GM18867 (cell line): Measurements from ENCODE around the gene NFAM1.
A peak's percentile ranks its signal among the peaks of the same experiment; 100 is the strongest.

Source experiments
- ATAC-seq: cut with Tn5 transposase; IDR thresholded peaks from one replicate; pipeline ENCODE4 v1.9.1; 2021; ENCODE audit warnings: mild to moderate bottlenecking, moderate library complexity; ENCODE audit not compliant: unreplicated experiment

NFAM1 gene

DNA sequence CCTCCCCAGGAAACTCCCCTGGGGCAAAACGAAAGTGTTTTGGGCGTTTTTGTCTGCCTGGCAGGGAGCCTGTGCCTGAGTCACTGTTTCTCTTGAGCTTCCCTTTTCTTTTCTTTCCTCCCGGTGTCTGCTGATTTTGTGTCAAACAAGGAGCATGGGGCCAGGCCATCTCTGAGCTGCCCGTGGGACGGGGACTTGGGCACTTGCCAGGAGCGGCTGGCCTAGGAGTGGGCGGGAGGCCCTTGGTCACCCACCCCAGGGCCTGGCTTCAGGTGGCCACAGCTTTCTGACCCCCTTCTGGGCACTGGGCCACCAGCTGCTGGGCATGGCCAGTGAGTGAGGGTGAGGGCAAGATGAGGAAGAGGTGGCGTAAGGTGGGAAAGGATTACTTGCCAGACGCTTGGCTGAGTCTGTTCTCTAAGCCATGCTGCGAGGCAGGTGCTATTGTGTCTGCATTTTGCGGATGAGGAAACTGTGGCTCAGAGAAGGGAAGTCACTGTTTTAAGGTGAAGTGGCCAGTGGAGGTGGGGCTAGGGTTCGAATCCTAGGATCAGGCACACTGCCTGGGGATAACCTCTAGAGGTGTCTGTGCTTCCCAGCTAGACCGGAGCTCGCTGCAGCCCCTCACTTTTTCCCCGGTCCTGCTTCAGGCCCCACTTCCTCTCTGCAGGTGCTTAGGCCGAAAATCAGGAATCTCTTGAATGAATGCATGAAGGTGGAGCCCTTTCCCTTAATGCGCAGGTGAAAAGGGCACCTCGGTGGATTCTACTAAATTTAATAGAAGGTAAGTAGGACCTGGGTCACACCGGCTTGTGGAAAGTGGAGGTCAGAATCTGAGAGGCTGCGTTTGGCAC lies 7.8 kb upstream of the NFAM1 start:
- ATAC-seq: no peak

DNA sequence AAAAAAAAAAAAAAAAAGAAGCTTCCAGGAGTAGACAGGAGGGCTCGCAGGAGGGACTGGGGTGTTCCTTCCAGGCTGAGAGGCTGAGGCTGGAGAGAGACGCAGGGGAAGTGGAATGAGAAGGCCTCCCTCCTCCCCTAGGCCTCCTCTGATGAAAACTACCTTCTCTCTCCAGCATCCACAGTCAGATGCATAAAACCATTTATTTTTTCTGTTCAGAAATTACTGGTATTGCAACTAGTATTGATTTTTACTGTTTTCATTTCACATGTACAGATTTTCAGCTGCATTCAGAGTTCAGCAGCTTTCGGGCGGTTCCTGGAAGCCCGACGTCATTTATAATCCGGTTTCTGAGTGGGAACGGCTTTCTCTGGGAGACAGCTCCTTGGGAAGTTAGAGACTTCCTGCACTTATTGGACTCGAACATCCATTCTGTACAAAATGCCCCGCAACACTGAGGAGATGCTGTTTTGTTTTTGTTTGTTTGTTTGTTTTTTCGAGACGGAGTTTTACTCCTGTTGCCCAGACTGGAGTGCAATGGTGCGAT lies 6.9 kb upstream of the NFAM1 start:
- no peak for ATAC-seq

DNA sequence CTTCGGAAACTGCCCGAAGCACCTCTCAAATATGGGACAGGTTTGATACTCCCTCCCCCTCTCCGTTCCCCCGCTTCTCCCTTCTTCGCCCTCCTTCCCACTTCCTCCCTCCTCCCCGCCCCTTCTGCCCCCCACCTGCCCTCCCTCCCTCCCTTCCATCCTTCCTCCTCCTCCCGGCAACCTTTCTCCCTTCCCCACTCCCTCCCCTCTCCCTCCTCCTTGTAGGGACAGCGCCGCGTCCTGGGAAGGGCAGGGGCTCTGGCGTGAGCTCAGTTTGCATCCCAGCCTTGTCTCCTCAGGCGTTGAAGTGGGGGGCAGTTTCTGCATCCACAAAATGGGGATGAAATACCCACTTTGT lies 6.1 kb upstream of the NFAM1 start:
- no peak for ATAC-seq

DNA sequence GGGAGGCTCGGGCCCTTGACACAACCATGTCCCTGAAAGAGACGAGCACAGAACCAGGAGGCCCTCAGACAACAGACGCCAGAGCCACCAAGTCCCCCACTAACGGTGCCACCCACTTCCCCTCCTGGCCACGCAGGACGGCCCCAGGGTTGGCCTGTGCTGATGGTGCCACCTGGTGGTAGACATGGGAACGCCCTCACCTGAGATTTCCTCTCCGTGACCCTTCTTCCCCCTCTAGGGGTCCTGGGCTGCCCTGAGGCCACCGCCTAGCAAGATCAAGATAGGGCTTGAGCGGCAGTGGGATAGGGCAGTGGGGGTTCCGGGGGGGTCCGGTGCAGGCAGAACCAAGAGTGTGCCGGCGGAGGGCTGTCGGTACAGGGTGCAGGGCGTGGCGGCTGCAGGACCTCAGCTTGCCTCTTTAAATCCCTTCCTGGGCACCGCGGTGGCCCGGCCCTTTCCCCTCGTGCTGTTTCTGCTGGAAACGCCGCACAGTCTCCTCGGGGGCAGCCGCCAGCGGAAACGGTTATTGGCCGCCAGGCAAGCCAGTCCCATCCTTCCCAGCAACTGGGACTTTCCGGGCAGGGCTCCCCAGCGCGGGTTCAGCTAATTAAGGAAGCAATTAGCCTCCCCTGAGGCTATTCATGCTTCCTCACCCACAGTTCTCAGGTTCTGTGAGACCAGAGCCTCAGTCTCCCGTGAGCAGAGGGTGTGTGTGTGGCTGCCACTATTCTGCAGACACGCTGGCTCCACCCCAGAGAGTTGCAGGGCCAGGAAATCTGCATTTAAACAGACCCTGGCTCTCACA lies 5.5 kb upstream of the NFAM1 start:
- ATAC-seq: peak; percentile 70

DNA sequence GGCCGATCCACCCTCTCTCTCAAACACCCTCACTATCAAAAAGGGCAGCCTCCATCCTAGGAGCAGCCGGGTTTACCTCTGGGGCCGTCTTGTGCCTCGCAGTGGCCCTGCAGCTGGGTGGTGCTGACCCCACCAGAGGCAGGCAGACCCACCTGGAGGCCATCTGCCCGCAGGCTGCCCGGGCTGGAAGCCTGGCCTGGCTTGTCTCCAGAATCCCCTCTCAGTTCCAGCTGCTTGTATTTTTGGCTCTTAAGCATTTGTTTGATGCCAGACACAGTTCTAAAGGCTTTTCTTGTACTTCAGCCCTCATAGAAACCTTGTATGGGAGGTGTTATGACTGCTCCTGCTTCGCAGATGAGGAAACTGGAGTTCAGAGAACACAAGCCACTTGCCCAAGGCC lies 4.2 kb upstream of the NFAM1 start:
- ATAC-seq: no peak

DNA sequence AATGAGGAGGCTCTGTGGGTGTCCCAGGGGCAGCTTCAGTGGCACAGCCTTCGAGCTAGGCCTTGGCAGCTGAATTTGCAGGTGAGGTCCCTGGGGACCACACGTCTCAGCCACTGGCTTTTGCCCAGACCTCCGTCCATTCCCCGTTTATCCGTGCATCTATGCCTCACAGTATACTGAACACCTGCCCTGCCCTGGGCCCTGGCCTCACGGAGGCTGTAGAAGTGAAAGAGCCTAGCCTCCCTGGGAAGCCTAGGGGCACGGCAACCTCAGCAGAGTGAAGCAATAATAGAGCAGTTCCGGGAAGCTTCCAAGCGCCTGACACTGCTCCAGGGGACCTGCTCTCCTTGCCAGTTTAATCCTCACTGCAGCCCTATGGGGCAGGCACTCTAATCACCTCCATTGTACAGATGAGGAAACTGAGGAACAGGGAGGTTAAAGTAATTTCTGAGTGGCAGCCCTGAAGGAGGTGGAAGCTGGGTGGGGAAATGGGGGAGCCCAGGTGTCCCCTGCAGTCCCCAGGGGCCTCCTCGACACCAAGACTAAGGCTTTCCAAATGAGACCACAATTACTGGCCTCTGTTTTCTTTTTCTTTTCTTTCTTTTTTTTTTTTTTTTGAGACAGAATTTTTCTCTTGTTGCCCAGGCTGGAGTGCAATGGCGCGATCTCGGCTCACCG lies 2.7 kb upstream of the NFAM1 start:
- ATAC-seq: no peak

DNA sequence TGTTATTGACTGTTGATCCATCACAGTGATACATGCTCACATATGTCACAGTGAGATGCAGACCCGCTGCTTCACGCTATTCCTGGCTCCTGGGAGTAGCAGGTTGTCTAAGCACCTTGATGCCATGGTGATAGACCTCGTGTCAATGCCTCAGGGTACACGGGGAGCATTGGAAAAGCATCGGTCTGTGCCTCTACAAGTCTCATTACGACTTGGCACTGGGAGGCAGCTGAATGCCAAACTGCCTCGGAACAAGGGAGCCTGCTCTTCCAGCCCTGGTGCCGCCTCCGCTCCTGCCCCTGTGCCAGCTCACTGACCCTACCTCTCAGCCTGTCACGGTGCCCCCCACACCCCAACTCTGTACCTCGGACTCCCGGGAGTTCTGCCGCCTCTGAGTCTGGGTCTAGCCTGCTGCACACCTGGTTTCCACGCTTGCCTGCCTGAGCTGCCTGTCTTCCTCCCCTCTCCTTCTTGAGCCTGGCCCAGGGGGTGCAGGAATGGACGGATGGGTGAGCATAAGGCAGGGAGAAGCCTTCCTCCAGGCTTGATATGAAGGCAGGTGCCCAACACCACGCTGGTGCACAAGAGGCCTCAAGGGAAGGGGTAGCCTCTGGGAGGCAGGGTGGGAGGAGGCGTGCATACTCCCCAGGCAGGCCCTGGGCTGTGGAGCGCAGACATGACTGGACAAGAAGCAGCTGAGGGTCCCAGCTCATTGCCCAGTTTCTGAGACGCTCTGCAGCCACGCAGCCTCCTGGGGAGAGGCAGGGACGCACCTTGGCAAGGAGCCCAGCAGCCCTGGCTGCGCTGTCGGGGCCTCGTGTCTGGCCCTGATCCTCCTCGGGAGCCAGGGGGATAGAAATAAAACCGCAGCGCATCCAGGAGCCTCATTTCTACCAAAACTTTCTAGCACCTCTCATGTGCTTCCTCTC lies 1.8 kb upstream of the NFAM1 start:
- no peak for ATAC-seq

DNA sequence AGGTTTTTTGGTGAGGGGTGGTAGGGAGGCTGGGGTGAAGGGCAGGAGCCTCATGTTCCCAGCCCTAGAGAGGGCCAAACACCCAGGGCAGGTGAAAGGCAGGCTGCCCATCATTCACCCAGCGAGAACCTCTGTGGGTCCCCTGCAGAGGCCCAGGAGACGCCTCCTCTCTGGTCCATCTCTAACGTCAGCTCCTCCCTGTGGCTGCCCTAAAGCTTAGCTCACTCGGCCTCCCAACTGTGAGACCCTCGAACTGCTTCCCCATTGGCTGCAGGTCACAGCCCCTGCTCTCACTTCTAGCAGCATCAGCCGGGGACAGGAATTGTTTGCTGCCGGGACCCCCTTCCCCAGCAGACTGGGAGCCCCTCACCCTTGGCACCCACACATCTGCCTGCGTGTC lies 615 bp upstream of the NFAM1 start:
- no peak for ATAC-seq

DNA sequence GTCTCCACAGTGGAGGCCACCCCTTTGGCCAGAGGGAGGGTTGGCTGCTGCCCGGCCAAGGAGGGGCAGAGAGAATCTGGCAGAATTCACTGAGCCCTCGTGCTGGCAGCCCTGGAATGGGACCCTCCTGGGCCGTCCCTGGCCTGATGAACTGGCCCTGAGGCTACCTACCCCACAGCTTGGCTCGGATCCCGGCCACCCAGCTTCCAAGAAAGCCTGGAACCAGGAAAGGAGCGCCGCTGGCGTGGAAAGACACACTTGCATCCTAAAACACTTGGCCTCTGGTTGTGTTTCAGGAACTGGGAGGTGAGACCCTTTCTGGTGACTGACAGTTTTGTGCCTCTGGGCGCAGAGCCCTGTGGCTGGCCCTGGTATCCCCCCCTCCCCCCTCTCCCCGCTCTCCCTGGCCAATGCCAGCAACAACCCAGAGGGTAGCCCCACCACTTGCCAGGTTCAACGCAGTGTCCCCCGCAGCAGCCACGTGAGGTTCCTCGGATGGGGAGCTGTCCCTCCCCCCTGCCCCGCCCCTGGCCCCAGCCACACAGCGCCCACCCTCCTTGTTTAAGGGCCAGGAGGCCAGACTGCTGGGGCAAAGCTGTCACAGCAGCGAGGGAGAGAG lies 693 bp downstream of the NFAM1 start:
- no peak for ATAC-seq

DNA sequence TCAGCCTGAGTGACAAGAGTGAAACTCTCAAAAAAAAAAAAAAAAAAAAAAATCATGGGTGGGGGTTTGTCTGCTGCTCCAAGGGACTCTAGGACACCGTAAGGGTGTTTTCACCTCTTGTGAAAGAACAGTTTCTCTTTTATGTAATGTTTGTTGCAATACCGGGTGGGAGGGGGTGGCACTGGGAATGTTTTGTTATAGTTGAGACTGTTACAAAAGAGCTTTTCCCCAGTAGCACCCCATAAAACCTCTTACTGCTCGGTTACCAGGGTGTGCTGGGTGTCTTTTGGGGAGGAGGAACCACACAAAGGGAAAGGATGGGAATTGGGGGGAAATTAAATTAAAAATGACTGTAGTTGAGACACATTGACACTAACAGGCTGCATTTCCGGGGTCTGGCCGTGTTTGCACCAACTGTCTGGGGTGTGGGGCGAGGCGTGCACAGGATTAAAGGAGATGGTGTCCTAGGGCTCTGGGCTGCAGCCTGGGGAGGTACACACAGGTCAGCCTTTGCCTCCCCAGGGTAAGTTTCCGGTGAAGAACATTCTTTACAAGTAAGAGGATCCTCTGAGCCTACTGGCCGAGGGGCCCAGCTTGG lies 1.6 kb downstream of the NFAM1 start:
- ATAC-seq: no peak

DNA sequence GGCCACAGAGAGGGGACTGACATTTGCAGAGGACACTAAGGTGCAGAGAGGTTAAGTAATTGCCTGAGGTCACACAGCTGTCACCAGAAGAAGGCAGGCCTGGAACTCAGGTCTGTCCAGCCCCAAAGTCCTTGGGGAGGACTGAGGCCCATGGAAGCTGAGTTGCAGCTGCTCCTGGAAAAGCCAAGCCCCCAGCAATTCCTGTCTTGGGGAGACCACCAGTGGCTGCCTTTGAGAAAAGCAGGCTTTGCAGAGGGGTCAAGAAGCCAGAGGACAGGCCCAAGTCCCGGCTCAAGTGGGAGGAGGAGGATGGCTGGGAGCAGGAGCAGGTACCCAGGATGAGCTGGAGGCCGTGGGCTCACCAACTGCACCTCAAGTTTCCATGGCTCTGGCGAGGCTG lies 3.4 kb downstream of the NFAM1 start:
- no peak for ATAC-seq

DNA sequence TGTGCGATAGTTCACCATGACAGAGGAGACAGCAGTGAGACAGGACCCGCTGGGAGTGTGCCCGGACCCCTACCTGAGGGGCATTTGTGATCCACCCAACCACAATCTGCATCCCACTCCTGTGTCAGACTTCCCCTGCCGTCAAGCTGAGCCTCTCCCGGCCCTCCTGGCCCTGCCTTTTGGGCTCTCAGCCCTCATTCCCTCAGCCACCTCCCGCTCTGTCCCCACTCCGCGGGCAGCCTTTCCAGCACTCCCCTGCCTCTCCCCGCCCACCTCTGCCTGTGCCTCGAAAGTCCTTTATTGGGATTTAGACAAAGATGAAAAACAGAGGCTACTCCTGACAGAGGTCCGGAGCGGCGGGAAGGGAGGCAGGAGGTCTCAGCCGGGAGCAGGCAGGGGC lies 4.2 kb downstream of the NFAM1 start:
- ATAC-seq: no peak

DNA sequence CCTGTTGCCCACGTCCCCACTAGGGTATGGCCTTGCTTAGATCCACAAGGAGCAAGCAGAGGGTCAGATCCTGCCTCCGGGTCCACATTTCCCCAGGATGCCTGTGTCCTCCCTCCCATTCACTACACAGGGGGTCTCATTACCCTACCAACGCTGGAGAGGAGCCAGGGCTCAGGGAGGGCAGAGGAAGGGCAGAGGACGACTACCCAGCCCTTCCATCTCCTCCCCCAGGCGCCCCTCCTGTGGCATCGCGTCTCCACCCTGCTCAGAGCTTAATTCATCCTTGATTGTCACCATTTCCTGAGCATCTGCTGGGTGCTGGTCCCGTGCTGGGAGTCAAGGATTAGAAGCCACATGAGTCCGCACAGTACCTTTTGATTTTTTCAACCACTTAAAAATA lies 5.0 kb downstream of the NFAM1 start:
- ATAC-seq: no peak

DNA sequence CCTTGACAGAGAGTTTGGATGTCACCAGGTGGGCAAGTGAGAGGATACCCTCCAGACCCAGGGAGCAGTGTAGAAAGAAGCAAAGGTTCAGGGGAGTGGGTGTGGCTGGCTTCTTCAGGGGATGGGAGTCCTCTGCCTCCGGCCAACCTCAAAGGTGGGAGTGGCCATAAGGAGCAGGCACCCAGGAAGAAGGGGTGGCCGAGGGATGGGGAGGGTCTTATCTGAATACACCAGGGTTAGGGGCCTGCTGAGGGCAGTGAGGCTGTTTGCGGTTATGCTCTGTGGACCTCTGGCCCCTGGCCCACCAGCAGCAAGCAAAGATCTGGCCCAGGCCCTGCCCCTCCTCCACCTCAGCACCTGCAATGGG lies 6.2 kb downstream of the NFAM1 start:
- ATAC-seq: no peak

DNA sequence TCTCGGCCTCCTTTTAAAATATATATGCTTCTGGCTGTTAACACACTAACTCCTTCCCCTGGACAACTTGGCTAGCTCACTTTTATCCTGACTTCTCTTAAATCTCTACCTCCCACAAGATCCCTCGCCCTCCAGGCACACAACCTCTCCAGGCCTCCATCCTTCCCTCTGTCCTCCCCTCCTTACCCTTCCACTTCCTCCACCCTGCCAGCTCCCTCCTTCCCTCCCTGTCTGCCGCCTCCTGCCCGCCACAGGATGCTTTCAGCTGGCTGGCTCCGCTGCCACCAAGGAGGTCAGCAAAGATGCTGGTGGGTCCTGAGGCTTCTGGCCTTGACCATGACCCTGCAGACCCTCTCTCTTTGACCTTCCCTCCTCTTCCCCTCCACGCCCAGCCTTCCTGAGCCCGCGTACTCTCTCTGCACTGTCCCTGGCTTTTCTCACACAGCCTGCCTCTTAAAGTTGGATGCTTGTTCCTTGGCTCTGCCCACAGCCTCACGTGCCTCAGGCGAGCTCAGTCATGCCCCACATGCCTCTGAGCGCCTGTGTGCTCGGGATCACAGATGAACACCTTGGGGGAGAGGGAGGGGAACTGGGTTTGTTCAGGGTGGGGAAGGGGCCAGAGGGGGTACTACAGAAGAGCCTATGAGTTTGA lies 6.7 kb downstream of the NFAM1 start:
- ATAC-seq: no peak

DNA sequence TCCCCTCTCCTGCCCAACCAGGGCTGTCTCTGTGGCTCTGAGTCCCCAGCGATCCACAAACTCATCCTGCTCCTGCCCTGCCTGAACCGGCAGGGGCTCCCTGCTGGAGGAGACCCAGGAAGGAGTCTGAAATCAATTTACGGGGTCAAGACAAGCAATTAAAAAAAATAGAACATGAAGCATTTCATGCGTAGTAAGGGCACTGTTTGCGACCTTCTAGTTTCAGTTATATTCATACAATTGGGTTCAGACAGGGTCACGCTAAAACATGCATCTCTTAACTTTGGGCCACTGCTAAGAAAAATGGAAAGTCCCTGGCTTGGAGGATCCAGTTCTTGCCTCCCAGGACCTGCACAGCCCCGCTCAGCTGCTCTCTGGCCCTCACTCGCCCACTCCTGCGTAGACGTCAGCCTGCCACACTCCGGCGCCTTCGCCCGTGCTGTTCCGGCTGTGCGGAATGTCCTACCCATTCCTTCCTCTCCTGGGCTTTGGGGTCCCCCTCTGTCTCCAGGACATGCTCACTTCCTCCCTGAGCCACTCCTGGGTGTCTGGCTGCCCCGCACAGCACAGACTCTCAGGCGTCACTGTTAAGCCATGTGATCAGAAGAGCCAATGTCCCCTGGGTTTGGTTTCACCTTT lies 12.8 kb downstream of the NFAM1 start:
- ATAC-seq: peak; percentile 57

DNA sequence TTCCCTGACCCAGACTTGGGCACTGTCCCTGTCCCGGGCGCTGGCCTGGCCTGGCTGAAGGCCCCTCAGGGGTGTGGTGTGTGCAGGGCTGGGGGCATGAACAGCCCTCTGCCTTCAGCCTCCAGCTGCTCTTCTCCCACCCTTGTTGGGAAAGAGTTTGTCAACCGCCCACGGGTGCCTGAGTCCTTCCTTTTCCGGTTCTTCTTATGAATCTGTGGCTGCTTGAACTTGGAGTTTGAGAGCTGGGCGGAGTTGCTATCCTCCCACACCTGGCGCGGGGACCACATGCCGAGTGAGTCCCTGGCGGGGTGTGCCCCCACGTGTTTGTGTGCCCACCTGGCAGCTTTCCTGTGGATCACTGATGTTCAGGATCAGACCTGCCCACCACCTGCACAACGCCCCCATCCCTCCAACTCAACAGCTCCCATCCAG lies 13.4 kb downstream of the NFAM1 start:
- ATAC-seq: no peak

DNA sequence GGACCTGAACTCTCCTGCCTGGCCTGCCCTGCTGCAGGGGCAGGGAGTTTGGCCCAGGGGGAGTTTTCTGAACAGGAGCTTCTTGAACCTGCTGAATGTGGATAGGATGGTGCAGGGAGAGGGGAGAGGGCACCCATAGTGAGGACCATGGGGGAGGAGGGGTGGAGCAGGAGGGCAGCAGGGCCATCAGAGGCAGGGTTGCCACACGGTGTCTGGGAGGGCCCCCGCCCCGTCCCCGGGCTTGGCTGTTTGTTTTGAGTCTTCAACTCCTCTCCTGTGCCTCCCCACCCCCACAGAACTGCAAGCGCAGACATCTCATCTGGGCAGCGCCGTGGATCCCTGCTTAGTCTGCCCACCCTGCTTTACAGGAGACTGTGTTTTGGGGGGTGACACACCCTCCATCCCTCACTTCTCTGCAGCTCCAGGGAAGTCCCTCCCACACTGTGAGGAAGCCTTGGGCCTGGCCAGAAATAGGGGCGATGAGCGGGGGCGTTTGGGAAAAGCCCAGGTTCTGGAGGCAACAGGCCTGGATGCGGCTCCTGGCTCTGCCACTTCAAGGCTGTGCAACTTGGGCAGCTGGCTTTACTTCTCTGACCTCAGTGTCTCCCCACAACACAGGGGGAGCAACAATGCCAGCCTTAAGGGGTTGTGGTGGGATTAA lies 14.4 kb downstream of the NFAM1 start:
- no peak for ATAC-seq
